ENCODE data around the gene DCST1. TPM values are rescaled to one million over a fixed set of nuclear protein-coding genes. Genes with fewer than 3 reads are reported as not detected.
A peak's percentile ranks its signal among the peaks of the same experiment; 100 is the strongest.

Gene DCST1
- total and polyA plus RNA-seq, 2 of the 13 experiments (the other 11 are each of a cell fraction or from before 2014, with no cell fraction given), result 0.04 TPM; not detected in 1

GRCh38 chr1:155091071-155092051, 57.7 kb downstream of the DCST1 start (continued):
- TF ChIP-seq ZBTB4 (CRISPR knock-in tag; IDR thresholded peaks at IDR 0.05; ENCODE audit: borderline replicate concordance) (0 out of 2 replicates have a peak, but pooled peaks have one; percentile 37), ATF7-NPFF (CRISPR knock-in tag; IDR thresholded peaks at IDR 0.05; ENCODE audit: low read depth) (0 out of 2 replicates have a peak, but pooled peaks have one; percentile 37), FOXO1 (CRISPR knock-in tag; IDR thresholded peaks at IDR 0.05) (peak; percentile 88), LCORL (IDR thresholded peaks at IDR 0.05) (0 out of 2 replicates have a peak, but pooled peaks have one; percentile 19), LCORL (CRISPR knock-in tag; IDR thresholded peaks at IDR 0.05) (peak; percentile 98), RARA (CRISPR knock-in tag; IDR thresholded peaks at IDR 0.05) (peak; percentile 80), ZNF350 (CRISPR knock-in tag; IDR thresholded peaks at IDR 0.05; ENCODE audit: borderline replicate concordance, low read depth) (peak; percentile 87; the same call in 1 of the 2 replicates), ZSCAN9 (CRISPR knock-in tag; IDR thresholded peaks at IDR 0.05; ENCODE audit: borderline replicate concordance) (peak; percentile 54; the same call in 1 of the 2 replicates), RERE (CRISPR knock-in tag; IDR thresholded peaks at IDR 0.05; ENCODE audit: low read depth) (peak; percentile 25; the same call in 1 of the 2 replicates), SALL1 (CRISPR knock-in tag; IDR thresholded peaks at IDR 0.05) (peak; percentile 95), SMAD1 (CRISPR knock-in tag; IDR thresholded peaks at IDR 0.05; ENCODE audit: borderline replicate concordance, low read depth) (0 out of 2 replicates have a peak, but pooled peaks have one; percentile 76), ZBTB7A (CRISPR knock-in tag; IDR thresholded peaks at IDR 0.05) (peak; percentile 88), DNMT1 (CRISPR knock-in tag; IDR thresholded peaks at IDR 0.05) (no peak), CEBPG (CRISPR knock-in tag; IDR thresholded peaks at IDR 0.05) (no peak), ZNF792 (CRISPR knock-in tag; IDR thresholded peaks at IDR 0.05) (peak; percentile 72; the same call in 1 of the 2 replicates)
- TF ChIP-seq, protein P1, sequence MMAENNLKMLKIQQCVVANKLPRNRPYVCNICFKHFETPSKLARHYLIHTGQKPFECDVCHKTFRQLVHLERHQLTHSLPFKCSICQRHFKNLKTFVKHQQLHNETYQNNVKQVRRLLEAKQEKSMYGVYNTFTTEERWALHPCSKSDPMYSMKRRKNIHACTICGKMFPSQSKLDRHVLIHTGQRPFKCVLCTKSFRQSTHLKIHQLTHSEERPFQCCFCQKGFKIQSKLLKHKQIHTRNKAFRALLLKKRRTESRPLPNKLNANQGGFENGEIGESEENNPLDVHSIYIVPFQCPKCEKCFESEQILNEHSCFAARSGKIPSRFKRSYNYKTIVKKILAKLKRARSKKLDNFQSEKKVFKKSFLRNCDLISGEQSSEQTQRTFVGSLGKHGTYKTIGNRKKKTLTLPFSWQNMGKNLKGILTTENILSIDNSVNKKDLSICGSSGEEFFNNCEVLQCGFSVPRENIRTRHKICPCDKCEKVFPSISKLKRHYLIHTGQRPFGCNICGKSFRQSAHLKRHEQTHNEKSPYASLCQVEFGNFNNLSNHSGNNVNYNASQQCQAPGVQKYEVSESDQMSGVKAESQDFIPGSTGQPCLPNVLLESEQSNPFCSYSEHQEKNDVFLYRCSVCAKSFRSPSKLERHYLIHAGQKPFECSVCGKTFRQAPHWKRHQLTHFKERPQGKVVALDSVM (CRISPR knock-in tag; IDR thresholded peaks at IDR 0.05), result peak; percentile 46; the same call in 1 of the 2 replicates
- TF ChIP-seq, protein P2, sequence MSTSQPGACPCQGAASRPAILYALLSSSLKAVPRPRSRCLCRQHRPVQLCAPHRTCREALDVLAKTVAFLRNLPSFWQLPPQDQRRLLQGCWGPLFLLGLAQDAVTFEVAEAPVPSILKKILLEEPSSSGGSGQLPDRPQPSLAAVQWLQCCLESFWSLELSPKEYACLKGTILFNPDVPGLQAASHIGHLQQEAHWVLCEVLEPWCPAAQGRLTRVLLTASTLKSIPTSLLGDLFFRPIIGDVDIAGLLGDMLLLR (CRISPR knock-in tag; IDR thresholded peaks at IDR 0.05), result no peak
